IMR-90 (cell line): ENCODE measurements around the gene PAQR5.
A peak's percentile ranks its signal among the peaks of the same experiment; 100 is the strongest.

Experiments
- POLR2A ChIP-seq: IDR thresholded peaks from 2 replicates; pipeline ENCODE4 v1.6.1; 2012; ENCODE audit warnings: mild to moderate bottlenecking, low read depth, low read length
- TF ChIP-seq, protein P1 (sequence below): conservative IDR thresholded peaks from 2 replicates; pipeline ENCODE4 v1.5.1; 2012; ENCODE audit warnings: mild to moderate bottlenecking, low read depth, low read length, improper control_type of control experiment

GRCh38 chr15:69265347-69265955 is 33.3 kb upstream of the PAQR5 start:
- TF ChIP-seq, protein P1, sequence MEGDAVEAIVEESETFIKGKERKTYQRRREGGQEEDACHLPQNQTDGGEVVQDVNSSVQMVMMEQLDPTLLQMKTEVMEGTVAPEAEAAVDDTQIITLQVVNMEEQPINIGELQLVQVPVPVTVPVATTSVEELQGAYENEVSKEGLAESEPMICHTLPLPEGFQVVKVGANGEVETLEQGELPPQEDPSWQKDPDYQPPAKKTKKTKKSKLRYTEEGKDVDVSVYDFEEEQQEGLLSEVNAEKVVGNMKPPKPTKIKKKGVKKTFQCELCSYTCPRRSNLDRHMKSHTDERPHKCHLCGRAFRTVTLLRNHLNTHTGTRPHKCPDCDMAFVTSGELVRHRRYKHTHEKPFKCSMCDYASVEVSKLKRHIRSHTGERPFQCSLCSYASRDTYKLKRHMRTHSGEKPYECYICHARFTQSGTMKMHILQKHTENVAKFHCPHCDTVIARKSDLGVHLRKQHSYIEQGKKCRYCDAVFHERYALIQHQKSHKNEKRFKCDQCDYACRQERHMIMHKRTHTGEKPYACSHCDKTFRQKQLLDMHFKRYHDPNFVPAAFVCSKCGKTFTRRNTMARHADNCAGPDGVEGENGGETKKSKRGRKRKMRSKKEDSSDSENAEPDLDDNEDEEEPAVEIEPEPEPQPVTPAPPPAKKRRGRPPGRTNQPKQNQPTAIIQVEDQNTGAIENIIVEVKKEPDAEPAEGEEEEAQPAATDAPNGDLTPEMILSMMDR: peak; percentile 38
- TF ChIP-seq POLR2A: no peak
